Colonic mucosa (tissue), 4 donors: ENCODE measurements around the gene SLC24A3. TPM values are rescaled to one million over a fixed set of nuclear protein-coding genes. Genes with fewer than 3 reads are reported as not detected.
A peak's percentile ranks its signal among the peaks of the same experiment; 100 is the strongest.

Experiments
- DNase-seq: peaks from one replicate; pipeline ENCODE4 v3.0.0-alpha.2; 2020
- H3K27ac ChIP-seq: fragments of 200-600 bp; one replicate; pipeline ENCODE4 v1.8.0; 2021
- H3K27me3 ChIP-seq: fragments of 200-600 bp; one replicate; pipeline ENCODE4 v1.8.0; 2021
- H3K36me3 ChIP-seq: fragments of 200-600 bp; one replicate; pipeline ENCODE4 v1.8.0; 2021
- H3K4me1 ChIP-seq: fragments of 200-600 bp; one replicate; pipeline ENCODE4 v1.8.0; 2021; ENCODE audit warnings: mild to moderate bottlenecking
- H3K4me3 ChIP-seq: fragments of 200-600 bp; one replicate; pipeline ENCODE4 v1.8.0; 2021
- H3K9ac ChIP-seq, 2 donors: one replicate each; pipeline ENCODE4 v1.7.0; 2013; ENCODE audit warnings: control low read depth in 2 of 2, low read depth in 2 of 2, low read length in 2 of 2
- H3K9me3 ChIP-seq: fragments of 200-600 bp; one replicate; pipeline ENCODE4 v1.8.0; 2021
- intact Hi-C: fragments of 100-400 bp; cut with DNase I; formaldehyde crosslinking; loops from one replicate; pipeline ENCODE4 v1.14.1; 2022
- total RNA-seq, 2 donors: library from RNA; stranded (reverse); fragmentation: NEBNext Ultra II Directional in 1 of 2; extraction: Animal tissue kit (Norgen Biotek cat#: 25700) in 1 of 2; gene quantifications; one replicate each; pipeline ENCODE4 v1.2.1, GENCODE V29; 2021
- TF ChIP-seq, protein P1 (sequence below): fragments of 200-600 bp; IDR thresholded peaks from one replicate; pipeline ENCODE4 v1.8.0; 2022; ENCODE audit warnings: antibody characterized with exemption, mild to moderate bottlenecking
- donor health status: healthy.
- donor health status: DM: no; HTN: no; CAD: no.
- donor health status: DM: no; HTN: no; CAD: no.

The SLC24A3 gene
- total RNA-seq, 2 donors from 2014 or later: 3.6 to 6.6 TPM

GRCh38 chr20:19706463-19706862, 494.0 kb downstream of the SLC24A3 start:
- Histone ChIP-seq H3K4me1 (peaks cover 9% of the 10 kb centered on the region), H3K9me3 (no peaks in the 10 kb centered on the region), H3K9ac (no peak overlapping the region), H3K27ac (no peak overlapping the region), H3K27me3 (no peaks in the 10 kb centered on the region), H3K4me3 (no peak overlapping the region), H3K36me3 (no peaks in the 10 kb centered on the region)
- intact Hi-C loops: no loop called here
- DNase-seq: no peak
- TF ChIP-seq, protein P1, sequence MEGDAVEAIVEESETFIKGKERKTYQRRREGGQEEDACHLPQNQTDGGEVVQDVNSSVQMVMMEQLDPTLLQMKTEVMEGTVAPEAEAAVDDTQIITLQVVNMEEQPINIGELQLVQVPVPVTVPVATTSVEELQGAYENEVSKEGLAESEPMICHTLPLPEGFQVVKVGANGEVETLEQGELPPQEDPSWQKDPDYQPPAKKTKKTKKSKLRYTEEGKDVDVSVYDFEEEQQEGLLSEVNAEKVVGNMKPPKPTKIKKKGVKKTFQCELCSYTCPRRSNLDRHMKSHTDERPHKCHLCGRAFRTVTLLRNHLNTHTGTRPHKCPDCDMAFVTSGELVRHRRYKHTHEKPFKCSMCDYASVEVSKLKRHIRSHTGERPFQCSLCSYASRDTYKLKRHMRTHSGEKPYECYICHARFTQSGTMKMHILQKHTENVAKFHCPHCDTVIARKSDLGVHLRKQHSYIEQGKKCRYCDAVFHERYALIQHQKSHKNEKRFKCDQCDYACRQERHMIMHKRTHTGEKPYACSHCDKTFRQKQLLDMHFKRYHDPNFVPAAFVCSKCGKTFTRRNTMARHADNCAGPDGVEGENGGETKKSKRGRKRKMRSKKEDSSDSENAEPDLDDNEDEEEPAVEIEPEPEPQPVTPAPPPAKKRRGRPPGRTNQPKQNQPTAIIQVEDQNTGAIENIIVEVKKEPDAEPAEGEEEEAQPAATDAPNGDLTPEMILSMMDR: no peak

DNA sequence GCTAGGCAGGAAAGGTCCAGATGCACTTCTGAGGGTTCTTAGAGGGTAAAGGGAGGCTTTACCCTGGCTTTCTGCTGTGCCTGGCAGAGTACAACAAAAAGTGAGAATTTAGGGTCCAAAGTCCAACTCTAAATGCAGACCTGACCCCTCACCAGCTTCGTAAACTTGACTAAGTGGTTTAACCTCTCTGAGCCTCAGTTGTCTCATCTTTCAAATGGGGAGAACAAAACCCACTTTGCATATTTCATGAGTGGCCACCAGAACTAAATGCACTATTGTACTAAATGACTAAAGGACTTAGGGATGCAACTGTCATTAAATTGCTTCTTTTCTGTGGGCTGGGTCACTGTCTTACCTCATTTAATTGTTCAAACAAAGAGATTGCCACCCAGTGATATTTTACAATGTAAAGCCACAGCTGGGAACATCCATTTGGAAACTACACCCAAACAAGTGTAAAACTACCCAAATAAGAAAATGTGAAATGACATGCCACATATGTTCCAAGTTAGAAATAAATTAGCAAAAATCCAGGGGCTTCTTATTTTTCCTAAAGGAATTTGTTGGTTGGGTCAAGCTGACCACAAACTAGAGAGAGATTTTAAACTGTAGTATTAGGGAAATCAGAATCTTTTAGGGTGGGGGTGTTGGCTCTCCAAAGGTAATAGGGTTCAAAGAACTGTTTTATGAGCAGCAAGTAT, 497.3 kb downstream of the SLC24A3 start:
- Histone ChIP-seq H3K36me3 (no peaks in the 10 kb centered on the region), H3K27ac (peak overlapping the region; percentile 57), H3K4me1 (peaks cover 9% of the 10 kb centered on the region)

DNA sequence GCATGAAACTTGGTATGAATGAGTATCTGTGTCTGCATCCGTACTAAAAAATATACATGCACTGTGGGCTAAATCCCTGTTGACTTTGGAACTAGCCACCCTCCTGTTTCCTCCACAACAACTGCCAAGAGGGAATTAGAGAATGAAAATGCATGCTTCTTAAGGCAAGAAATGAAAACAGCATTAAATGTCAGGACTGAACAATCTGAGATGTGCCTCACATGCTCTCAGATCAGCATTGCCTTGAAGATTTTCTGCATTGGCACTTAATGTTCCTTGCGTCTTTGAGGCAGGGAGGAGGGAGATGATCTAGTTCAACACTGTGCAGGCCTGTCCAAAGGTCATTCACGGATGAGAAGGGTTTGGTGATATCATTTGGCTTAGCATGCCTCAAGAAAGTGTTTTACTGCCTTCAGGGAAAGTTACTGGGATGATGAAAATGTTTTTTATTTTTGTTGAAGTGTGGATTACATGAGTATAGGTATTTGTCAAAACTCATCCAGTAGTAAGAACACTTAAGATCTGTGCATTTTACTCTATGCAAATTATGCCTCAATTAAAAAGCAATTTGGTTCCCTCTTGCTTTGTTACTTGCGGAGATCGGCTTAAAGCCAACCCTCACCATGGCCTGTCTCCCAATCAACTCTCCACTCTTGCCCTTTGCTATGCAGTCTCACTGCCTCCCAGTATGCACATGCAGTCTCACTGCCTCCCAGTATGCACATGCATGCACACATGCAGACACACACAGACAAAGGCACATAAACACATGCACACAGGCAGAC, 498.1 kb downstream of the SLC24A3 start:
- peaks cover 9% of the 10 kb centered on the region for H3K4me1 ChIP-seq
- peak overlapping the region; percentile 57 for H3K27ac ChIP-seq
- intact Hi-C loops: no loop called here
- no peaks in the 10 kb centered on the region for H3K27me3 ChIP-seq
- H3K9ac ChIP-seq: peak overlapping the region in 1 of 2 donors; percentile 15
- TF ChIP-seq, protein P1: no peak
- H3K9me3 ChIP-seq: no peaks in the 10 kb centered on the region
- peak; percentile 77 for DNase-seq
- no peaks in the 10 kb centered on the region for H3K36me3 ChIP-seq
- no peak overlapping the region for H3K4me3 ChIP-seq

More for the DNA sequence above, 497.3 kb downstream of the SLC24A3 start:
- no peaks in the 10 kb centered on the region for H3K9me3 ChIP-seq
- intact Hi-C loops: no loop called here
- TF ChIP-seq, protein P1: no peak
- H3K27me3 ChIP-seq: no peaks in the 10 kb centered on the region
- H3K9ac ChIP-seq: peak overlapping the region in 1 of 2 donors; percentile 15
- DNase-seq: no peak
- no peak overlapping the region for H3K4me3 ChIP-seq

DNA sequence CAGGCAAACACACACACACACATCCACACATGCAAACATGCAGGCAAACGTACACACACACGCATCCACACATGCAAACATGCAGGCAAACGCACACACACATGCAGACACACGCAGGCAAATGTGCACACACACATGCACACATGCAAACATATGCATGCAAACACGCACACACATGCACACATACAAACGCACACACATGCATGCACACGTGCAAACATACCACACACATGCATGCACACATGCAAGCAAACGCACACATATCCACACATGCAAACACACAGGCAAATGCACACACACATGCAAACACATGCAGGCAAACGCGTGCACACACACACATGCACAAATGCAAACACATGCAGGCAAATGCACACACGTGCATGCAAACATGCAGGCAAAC, 498.7 kb downstream of the SLC24A3 start:
- Histone ChIP-seq H3K9ac (no peak overlapping the region), H3K27ac (no peak overlapping the region), H3K4me3 (no peak overlapping the region), H3K36me3 (no peaks in the 10 kb centered on the region), H3K4me1 (peaks cover 9% of the 10 kb centered on the region), H3K27me3 (no peaks in the 10 kb centered on the region), H3K9me3 (no peaks in the 10 kb centered on the region)
- intact Hi-C loops: no loop called here
- no peak for DNase-seq
- TF ChIP-seq, protein P1: no peak

DNA sequence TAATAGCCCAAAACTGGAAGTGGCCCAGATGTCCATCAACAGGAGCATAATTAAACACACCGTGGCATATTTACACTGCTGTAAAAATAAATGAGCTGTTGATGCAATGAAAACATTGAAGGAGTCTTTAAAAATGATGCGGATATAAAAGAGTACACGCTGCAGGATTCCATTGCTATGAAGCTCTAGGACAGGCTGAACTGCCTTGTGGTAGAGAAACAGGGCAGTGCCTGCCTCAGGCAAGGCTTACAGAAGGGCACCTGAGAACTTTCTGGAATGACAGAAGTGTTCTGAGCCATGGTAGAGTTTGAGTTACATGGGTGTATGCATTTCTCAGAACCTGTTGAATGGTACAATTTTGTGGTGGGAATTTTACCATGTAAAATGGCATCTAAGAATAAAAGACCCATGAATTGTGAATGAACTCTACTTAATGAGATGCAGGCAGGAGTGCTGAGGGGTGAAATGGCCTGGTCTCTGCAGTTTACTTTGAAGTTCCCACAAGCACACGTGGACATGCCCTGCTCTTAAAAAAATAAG, 500.3 kb downstream of the SLC24A3 start:
- TF ChIP-seq, protein P1: no peak
- Histone ChIP-seq H3K36me3 (no peaks in the 10 kb centered on the region), H3K27me3 (no peaks in the 10 kb centered on the region), H3K9ac (no peak overlapping the region), H3K4me3 (no peak overlapping the region), H3K27ac (no peak overlapping the region), H3K4me1 (peaks cover 9% of the 10 kb centered on the region), H3K9me3 (no peaks in the 10 kb centered on the region)
- intact Hi-C loops: no loop called here
- no peak for DNase-seq
